Measurements from ENCODE around the gene LMBR1L.
"Not testable (repeated sequence)": the region's sequence is repeated elsewhere in the genome, so short reads cannot be mapped to it uniquely, and the experiment has no call there.

Gene LMBR1L

GRCh38 chr12:49068879-49069506 is 41.7 kb downstream of the LMBR1L start:
- H3K4me1 Mint-ChIP-seq = peaks cover 22% of the 10 kb centered on the region
- peaks cover 13% of the 10 kb centered on the region for H3K27me3 Mint-ChIP-seq (ENCODE audit: low read depth)
- peak overlapping the region in 1 of 3 experiments; percentile 24 for H3K27ac Mint-ChIP-seq
- TF ChIP-seq CTCF (IDR thresholded peaks at IDR 0.05; ENCODE audit: unreplicated experiment in 3 of 3) = no peak
- no peaks in the 10 kb centered on the region for H3K36me3 Mint-ChIP-seq (ENCODE audit: low read depth)
- H3K4me3 Mint-ChIP-seq = peak overlapping the region; percentile 88 to 93 (median 92)
- no peaks in the 10 kb centered on the region for H3K9me3 Mint-ChIP-seq

GRCh38 chr12:49066120-49066519 is 44.5 kb downstream of the LMBR1L start:
- peak overlapping the region in 1 of 3 experiments; percentile 62 for H3K4me3 Mint-ChIP-seq
- no peak overlapping the region for H3K27ac Mint-ChIP-seq
- peaks cover 25% of the 10 kb centered on the region for H3K4me1 Mint-ChIP-seq
- H3K36me3 Mint-ChIP-seq (ENCODE audit: low read depth) = no peaks in the 10 kb centered on the region
- peaks cover 13% of the 10 kb centered on the region for H3K27me3 Mint-ChIP-seq (ENCODE audit: low read depth)
- no peak for TF ChIP-seq CTCF (IDR thresholded peaks at IDR 0.05; ENCODE audit: unreplicated experiment in 3 of 3)
- H3K9me3 Mint-ChIP-seq = no peaks in the 10 kb centered on the region

GRCh38 chr12:49064767-49065152 is 45.9 kb downstream of the LMBR1L start:
- Mint-ChIP-seq H3K4me3 (no peak overlapping the region), H3K27ac (no peak overlapping the region), H3K9me3 (no peaks in the 10 kb centered on the region), H3K36me3 (ENCODE audit: low read depth) (no peaks in the 10 kb centered on the region), H3K4me1 (peaks cover 21% of the 10 kb centered on the region), H3K27me3 (ENCODE audit: low read depth) (peaks cover 13% of the 10 kb centered on the region)
- no peak for TF ChIP-seq CTCF (IDR thresholded peaks at IDR 0.05; ENCODE audit: unreplicated experiment in 3 of 3)

- not testable (repeated sequence) for H3K27ac Mint-ChIP-seq; H3K27me3 Mint-ChIP-seq (ENCODE audit: low read depth); H3K36me3 Mint-ChIP-seq (ENCODE audit: low read depth); H3K9me3 Mint-ChIP-seq
- peak overlapping the region; percentile 94 to 97 (median 96) for H3K4me3 Mint-ChIP-seq
- H3K4me1 Mint-ChIP-seq = peaks cover 27% of the 10 kb centered on the region
Measured at GRCh38 chr12:49061916-49062315, 48.7 kb downstream of the LMBR1L start.

GRCh38 chr12:49061157-49061650 is 49.4 kb downstream of the LMBR1L start:
- TF ChIP-seq CTCF (IDR thresholded peaks at IDR 0.05; ENCODE audit: unreplicated experiment in 3 of 3) = no peak
- Mint-ChIP-seq H3K27me3 (ENCODE audit: low read depth) (no peaks in the 10 kb centered on the region), H3K4me3 (peak overlapping the region; percentile 94 to 97 (median 96)), H3K36me3 (ENCODE audit: low read depth) (no peaks in the 10 kb centered on the region), H3K27ac (peak overlapping the region; percentile 92 to 99 (median 99)), H3K4me1 (peaks cover 34% of the 10 kb centered on the region), H3K9me3 (no peaks in the 10 kb centered on the region)

GRCh38 chr12:49060237-49061156 is 50.1 kb downstream of the LMBR1L start, which contains the start of gene KMT2D:
TSS of gene KMT2D (minus strand) at chr12:49060794. CDS start at chr12:49055324, 5,470 bp downstream.
- H3K4me1 Mint-ChIP-seq = peaks cover 41% of the 10 kb centered on the region
- peaks cover 3% of the 10 kb centered on the region for H3K36me3 Mint-ChIP-seq (ENCODE audit: low read depth)
- TF ChIP-seq CTCF (IDR thresholded peaks at IDR 0.05; ENCODE audit: unreplicated experiment in 3 of 3) = peak in 2 of 3 experiments; percentile 33 to 42
- peak within 1 kb of the TSS; percentile 92 to 99 (median 99) for H3K27ac Mint-ChIP-seq
- peak within 1 kb of the TSS; percentile 95 to 97 (median 96) for H3K4me3 Mint-ChIP-seq
- H3K27me3 Mint-ChIP-seq (ENCODE audit: low read depth) = no peaks in the 10 kb centered on the region
- no peaks in the 10 kb centered on the region for H3K9me3 Mint-ChIP-seq
